Measurements from ENCODE around the gene SVOPL.

Gene SVOPL

GRCh38 chr7:138579136-138579535 is 122.0 kb downstream of the SVOPL start:
- Histone ChIP-seq H2AFZ (ENCODE audit: low read depth, low read length) (no peak overlapping the region), H3K27ac (ENCODE audit: low read length) (no peak overlapping the region), H3K36me3 (ENCODE audit: insufficient read depth, low read length) (peaks cover 84% of the 10 kb centered on the region), H4K20me1 (ENCODE audit: insufficient read depth, low read length) (no peaks in the 10 kb centered on the region), H3K9me3 (ENCODE audit: insufficient read depth, low read length, severe bottlenecking) (no peaks in the 10 kb centered on the region), H3K79me2 (ENCODE audit: insufficient read depth, low read length) (no peaks in the 10 kb centered on the region), H3K27me3 (ENCODE audit: insufficient read depth, low read length, poor library complexity) (no peaks in the 10 kb centered on the region), H3K4me2 (ENCODE audit: insufficient read depth, low read length) (no peak overlapping the region), H3K4me3 (ENCODE audit: low read depth in 1 of 2, low read length in 2 of 2) (no peak overlapping the region), H3K4me1 (ENCODE audit: insufficient read depth, low read length) (no peaks in the 10 kb centered on the region), H3K9ac (ENCODE audit: low read depth, low read length) (no peak overlapping the region)
- ATAC-seq (ENCODE audit: insufficient read depth, low read depth) (no peak), DNase-seq (no peak)
- TF ChIP-seq EZH2 (IDR thresholded peaks at IDR 0.05; ENCODE audit: borderline replicate concordance, low read depth, low read length, severe bottlenecking), result no peak
- no peak for TF ChIP-seq CTCF (IDR thresholded peaks at IDR 0.05; ENCODE audit: borderline replicate concordance, extremely low read depth, low read length, poor library complexity, severe bottlenecking)

DNA sequence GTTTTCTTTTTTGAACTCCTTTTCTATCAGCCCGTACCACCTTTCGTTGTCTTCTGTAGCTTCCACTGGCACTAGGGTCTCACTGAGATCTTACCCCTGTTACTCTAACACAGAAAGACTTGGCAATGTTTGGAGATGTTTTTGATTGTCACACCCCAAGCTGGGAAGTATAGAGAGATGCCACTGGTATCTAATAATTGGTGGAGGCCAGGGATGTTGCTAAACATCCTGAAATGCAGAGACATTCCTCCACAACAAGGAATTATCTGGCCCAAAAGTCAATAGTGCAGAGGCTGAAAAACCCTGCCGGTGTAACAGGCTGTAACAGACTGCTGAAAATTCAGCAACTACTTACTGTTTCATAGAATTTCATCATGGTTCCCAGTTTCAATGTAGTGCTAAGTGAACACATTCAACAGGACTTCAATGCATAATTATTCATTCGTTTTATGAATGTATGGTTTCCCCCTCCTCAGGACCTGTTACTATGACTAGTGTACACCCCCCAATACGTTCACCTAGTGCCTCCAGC is 125.2 kb downstream of the SVOPL start:
- Histone ChIP-seq H2AFZ (ENCODE audit: low read depth, low read length) (no peak overlapping the region), H3K4me3 (ENCODE audit: low read depth in 1 of 2, low read length in 2 of 2) (no peak overlapping the region), H3K9me3 (ENCODE audit: insufficient read depth, low read length, severe bottlenecking) (no peaks in the 10 kb centered on the region), H3K36me3 (ENCODE audit: insufficient read depth, low read length) (peaks cover 94% of the 10 kb centered on the region), H3K79me2 (ENCODE audit: insufficient read depth, low read length) (no peaks in the 10 kb centered on the region), H3K27ac (ENCODE audit: low read length) (no peak overlapping the region), H3K4me2 (ENCODE audit: insufficient read depth, low read length) (no peak overlapping the region), H3K9ac (ENCODE audit: low read depth, low read length) (no peak overlapping the region), H3K27me3 (ENCODE audit: insufficient read depth, low read length, poor library complexity) (no peaks in the 10 kb centered on the region), H4K20me1 (ENCODE audit: insufficient read depth, low read length) (no peaks in the 10 kb centered on the region), H3K4me1 (ENCODE audit: insufficient read depth, low read length) (no peaks in the 10 kb centered on the region)
- no peak for TF ChIP-seq EZH2 (IDR thresholded peaks at IDR 0.05; ENCODE audit: borderline replicate concordance, low read depth, low read length, severe bottlenecking)
- no peak for TF ChIP-seq CTCF (IDR thresholded peaks at IDR 0.05; ENCODE audit: borderline replicate concordance, extremely low read depth, low read length, poor library complexity, severe bottlenecking)
- DNase-seq, result no peak
- no peak for ATAC-seq (ENCODE audit: insufficient read depth, low read depth)

GRCh38 chr7:138573741-138574140 is 127.4 kb downstream of the SVOPL start:
- no peak overlapping the region for H3K27ac ChIP-seq (ENCODE audit: low read length)
- H3K9ac ChIP-seq (ENCODE audit: low read depth, low read length), result no peak overlapping the region
- no peak overlapping the region for H2AFZ ChIP-seq (ENCODE audit: low read depth, low read length)
- H3K4me1 ChIP-seq (ENCODE audit: insufficient read depth, low read length), result no peaks in the 10 kb centered on the region
- H3K79me2 ChIP-seq (ENCODE audit: insufficient read depth, low read length), result no peaks in the 10 kb centered on the region
- TF ChIP-seq CTCF (IDR thresholded peaks at IDR 0.05; ENCODE audit: borderline replicate concordance, extremely low read depth, low read length, poor library complexity, severe bottlenecking), result no peak
- no peak for TF ChIP-seq EZH2 (IDR thresholded peaks at IDR 0.05; ENCODE audit: borderline replicate concordance, low read depth, low read length, severe bottlenecking)
- no peaks in the 10 kb centered on the region for H4K20me1 ChIP-seq (ENCODE audit: insufficient read depth, low read length)
- DNase-seq (no peak), ATAC-seq (ENCODE audit: insufficient read depth, low read depth) (no peak)
- no peak overlapping the region for H3K4me2 ChIP-seq (ENCODE audit: insufficient read depth, low read length)
- no peaks in the 10 kb centered on the region for H3K27me3 ChIP-seq (ENCODE audit: insufficient read depth, low read length, poor library complexity)
- H3K4me3 ChIP-seq (ENCODE audit: low read depth in 1 of 2, low read length in 2 of 2), result no peak overlapping the region
- no peaks in the 10 kb centered on the region for H3K9me3 ChIP-seq (ENCODE audit: insufficient read depth, low read length, severe bottlenecking)
- H3K36me3 ChIP-seq (ENCODE audit: insufficient read depth, low read length), result peaks cover 94% of the 10 kb centered on the region

DNA sequence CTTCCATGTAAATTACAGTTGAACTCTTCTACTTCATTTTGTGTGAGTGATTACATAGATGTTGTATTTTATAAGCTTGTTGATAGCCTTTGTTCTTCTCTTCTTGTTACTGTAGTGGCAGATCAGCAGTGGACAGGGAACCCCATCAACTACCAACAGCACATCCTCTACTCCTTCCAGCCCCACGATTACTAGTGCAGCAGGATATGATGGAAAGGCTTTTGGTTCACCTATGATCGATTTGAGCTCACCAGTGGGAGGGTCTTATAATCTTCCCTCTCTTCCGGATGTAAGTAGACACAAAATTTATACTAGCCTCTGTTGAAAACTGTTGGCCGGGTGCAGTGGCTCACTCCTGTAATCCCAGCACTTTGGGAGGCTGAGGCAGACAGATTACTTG is 130.4 kb downstream of the SVOPL start:
- Histone ChIP-seq H4K20me1 (ENCODE audit: insufficient read depth, low read length) (no peaks in the 10 kb centered on the region), H3K9ac (ENCODE audit: low read depth, low read length) (no peak overlapping the region), H3K4me2 (ENCODE audit: insufficient read depth, low read length) (no peak overlapping the region), H3K9me3 (ENCODE audit: insufficient read depth, low read length, severe bottlenecking) (peaks cover 19% of the 10 kb centered on the region), H3K27ac (ENCODE audit: low read length) (no peak overlapping the region), H3K36me3 (ENCODE audit: insufficient read depth, low read length) (peaks cover 94% of the 10 kb centered on the region), H3K4me3 (ENCODE audit: low read depth in 1 of 2, low read length in 2 of 2) (no peak overlapping the region), H3K27me3 (ENCODE audit: insufficient read depth, low read length, poor library complexity) (no peaks in the 10 kb centered on the region), H2AFZ (ENCODE audit: low read depth, low read length) (no peak overlapping the region), H3K4me1 (ENCODE audit: insufficient read depth, low read length) (no peaks in the 10 kb centered on the region), H3K79me2 (ENCODE audit: insufficient read depth, low read length) (no peaks in the 10 kb centered on the region)
- no peak for TF ChIP-seq CTCF (IDR thresholded peaks at IDR 0.05; ENCODE audit: borderline replicate concordance, extremely low read depth, low read length, poor library complexity, severe bottlenecking)
- no peak for TF ChIP-seq EZH2 (IDR thresholded peaks at IDR 0.05; ENCODE audit: borderline replicate concordance, low read depth, low read length, severe bottlenecking)
- DNase-seq (no peak), ATAC-seq (ENCODE audit: insufficient read depth, low read depth) (no peak)
